Transverse colon (tissue), 4 donors: ENCODE measurements around the gene DCST2.

Experiments
- EP300 ChIP-seq: sonication (generic); formaldehyde crosslinking; IDR thresholded peaks from one replicate; pipeline ENCODE4 v1.6.1; 2017; ENCODE audit warnings: antibody characterized with exemption, low read depth
- POLR2A ChIP-seq: fragments of 450-650 bp; IDR thresholded peaks from one replicate; pipeline ENCODE4 v1.6.1; 2016; ENCODE audit warnings: antibody characterized with exemption, mild to moderate bottlenecking, moderate library complexity
- POLR2AphosphoS5 ChIP-seq, 3 donors: sonication (generic); formaldehyde crosslinking; IDR thresholded peaks; one replicate each; pipeline ENCODE4 v1.6.1; 2016; ENCODE audit warnings: antibody characterized with exemption in 3 of 3
- TF ChIP-seq, protein P1 (sequence below), 5 experiments: fragments of 200-600 bp in 3 of 5; fragments of 450-650 bp in 2 of 5; sonication (generic) in 3 of 5; IDR thresholded peaks; 1 replicate in 2 of 5; 2 replicates in 3 of 5; pipeline ENCODE4 v1.5.1; 2016 to 2017; ENCODE audit warnings: antibody characterized with exemption in 5 of 5, inconsistent platforms in 3 of 5, mild to moderate bottlenecking in 2 of 5, moderate library complexity in 1 of 5

DNA sequence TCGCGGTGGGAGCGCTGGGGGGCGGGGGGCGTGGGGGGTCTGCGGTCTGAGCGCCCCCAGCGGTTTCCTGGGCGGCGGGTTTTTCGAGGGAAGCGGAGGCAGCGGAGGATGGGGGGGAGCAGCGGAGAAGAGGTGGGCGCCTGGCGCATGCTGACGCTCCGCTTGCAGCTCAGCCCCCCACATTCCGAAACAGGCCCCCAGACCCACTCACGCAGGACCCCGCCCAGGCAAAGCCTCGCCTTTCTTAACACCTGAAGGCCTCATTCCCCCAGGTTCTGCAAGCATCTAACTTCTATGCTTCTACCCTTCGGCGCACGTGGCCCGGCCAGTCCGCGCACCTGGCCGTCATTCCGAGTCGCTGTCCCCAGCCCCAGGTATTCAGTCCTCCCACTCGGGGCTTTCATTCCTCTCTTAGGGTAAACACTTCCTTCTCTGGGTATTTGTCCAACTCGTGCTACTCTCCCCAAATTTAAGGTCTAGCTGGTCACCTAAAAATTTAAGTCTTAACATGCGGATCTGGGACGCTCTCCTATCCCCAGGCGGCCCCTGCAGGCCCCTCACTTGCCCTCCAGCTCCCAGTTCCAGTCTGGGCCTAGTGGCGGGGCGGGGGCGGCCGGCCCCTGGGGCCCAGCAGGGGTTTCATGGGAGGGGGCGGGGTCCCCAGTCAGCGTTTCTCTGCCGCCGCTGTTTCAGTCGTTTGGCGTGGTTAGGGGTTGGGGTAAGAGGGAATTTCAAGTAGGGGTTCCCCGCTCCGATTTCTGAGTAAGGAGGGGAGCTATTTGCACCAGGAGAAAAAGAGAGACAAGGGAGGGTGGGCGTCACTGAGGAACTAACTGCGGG lies 33.8 kb downstream of the DCST2 start:
- TF ChIP-seq, protein P1, sequence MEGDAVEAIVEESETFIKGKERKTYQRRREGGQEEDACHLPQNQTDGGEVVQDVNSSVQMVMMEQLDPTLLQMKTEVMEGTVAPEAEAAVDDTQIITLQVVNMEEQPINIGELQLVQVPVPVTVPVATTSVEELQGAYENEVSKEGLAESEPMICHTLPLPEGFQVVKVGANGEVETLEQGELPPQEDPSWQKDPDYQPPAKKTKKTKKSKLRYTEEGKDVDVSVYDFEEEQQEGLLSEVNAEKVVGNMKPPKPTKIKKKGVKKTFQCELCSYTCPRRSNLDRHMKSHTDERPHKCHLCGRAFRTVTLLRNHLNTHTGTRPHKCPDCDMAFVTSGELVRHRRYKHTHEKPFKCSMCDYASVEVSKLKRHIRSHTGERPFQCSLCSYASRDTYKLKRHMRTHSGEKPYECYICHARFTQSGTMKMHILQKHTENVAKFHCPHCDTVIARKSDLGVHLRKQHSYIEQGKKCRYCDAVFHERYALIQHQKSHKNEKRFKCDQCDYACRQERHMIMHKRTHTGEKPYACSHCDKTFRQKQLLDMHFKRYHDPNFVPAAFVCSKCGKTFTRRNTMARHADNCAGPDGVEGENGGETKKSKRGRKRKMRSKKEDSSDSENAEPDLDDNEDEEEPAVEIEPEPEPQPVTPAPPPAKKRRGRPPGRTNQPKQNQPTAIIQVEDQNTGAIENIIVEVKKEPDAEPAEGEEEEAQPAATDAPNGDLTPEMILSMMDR (IDR thresholded peaks at IDR 0.05): no peak
- TF ChIP-seq EP300 (no peak), POLR2A (no peak), POLR2AphosphoS5 (IDR thresholded peaks at IDR 0.05) (peak in 1 of 3 donors; percentile 20)
